NCI-H2029 treated with DMSO at 0.1 percent for 48 hours (cell line): Measurements from ENCODE around the gene CCDC88C.
"Not testable (repeated sequence)": the region's sequence is repeated elsewhere in the genome, so short reads cannot be mapped to it uniquely, and the experiment has no call there.

ENCODE experiments used
- DNase-seq: peaks from one replicate; lab custom pipeline; 2025; lab: John Stamatoyannopoulos, UW

The CCDC88C gene

DNA sequence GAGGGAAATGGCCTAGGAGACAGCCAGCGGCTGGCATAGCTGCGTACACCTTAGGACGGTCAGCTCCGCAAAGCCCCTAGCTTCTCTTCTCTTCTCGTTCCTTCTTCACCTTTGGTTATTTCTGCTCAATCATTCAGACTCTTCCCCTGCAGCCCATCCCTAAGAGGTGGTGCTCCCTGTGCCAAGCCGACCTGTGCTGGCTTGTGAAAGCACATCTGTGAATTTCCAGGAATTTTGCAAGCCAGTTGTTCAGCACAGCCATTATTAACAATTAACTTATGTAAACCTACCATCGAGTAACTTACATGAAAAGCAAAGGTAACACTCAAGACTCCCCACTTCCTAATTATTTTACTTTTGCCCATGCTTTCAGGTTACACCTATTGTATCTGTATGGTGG, 152.2 kb downstream of the CCDC88C start:
- DNase-seq = no peak

DNA sequence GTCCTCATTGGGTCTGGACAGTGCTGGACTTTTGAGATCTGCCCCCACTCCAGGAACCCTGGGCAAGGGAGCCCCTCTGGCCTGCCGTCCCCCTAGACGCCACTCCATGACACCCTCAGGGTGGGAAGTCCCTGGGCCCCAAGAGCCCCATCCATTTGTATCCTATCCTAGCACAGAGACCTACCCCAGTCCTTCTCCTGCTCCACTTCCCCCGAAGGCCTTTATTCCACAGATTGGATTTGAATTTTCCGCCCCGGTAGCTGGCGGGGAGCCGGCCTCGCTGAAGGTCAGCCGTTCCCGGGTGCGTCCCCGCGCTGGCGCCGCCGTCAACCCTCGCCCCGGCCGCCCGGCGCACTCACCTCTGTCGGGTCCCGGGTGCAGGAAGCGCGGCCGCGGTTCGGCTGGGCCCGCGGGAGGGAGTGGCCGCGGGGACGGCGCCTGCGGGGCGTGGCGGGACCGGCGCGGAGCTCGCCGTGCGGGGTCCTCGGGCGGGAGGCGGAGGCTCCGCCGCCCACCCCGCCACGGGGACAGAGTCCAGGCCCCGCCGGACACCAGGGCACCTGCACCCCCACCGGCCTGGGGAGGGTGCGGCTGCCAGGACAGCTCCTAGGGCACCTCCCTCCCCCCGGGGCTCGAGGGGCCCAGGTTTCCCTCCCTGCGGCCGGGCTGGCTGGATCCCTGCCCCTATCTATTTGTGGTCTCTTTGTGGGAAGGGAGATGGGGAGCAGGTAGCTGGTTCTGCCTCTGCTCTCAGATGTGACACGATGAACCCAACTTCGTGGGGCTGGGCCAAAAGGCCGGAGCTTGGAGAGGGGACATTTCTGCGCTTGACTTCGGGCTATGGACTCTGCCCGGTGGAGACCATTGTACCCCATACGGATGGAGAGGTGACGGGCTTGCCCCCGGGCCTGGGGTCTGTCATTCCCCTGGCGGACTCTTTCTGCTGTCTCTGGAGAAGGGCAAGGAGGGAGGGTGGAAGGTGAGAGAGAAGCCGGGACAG, 153.2 kb downstream of the CCDC88C start:
- DNase-seq = no peak

DNA sequence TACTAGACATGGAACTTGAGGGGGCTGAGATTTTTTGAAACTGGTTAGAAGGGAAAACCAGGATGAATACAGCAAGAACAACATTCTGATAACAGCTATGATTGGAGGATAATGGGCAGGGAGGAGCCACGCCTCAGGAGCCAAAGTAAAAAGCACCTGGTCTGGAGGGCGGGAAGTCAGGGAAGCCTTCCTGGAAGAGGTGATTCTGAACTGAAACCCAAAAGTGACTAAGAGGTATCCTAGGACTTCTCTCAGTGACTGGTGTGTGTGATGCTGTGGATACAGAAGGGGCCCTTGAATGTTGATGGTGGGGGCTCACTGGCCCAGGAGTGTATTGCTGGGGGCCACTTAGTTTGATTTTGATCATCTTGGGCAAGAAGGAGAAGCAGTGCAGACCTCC, 154.3 kb downstream of the CCDC88C start:
- DNase-seq = no peak

DNA sequence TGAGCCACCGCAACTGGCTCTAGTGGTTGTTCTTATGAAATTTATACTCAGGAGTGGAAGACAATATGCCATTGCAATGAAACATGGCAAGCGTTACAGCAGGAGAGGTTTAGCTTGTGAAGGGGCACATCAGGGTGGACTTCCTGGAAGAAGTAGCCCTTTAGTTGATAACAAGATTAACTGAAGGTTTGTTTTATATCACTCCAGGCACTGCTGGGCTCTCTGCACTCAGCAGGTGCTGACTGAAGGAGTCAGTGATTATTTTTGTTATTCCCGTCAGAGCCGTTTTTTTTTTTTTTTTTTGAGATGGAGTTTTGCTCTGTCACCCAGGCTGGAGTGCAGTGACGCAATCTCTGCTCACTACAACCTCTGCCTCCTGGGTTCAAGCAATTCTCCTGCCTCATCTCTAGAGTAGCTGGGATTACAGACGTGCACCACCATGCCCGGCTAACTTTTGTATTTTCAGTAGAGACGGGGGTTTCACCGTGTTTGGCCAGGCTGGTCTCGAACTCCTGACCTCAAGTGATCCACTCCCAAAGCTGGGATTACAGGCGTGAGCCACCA, 155.6 kb downstream of the CCDC88C start:
- no peak for DNase-seq

DNA sequence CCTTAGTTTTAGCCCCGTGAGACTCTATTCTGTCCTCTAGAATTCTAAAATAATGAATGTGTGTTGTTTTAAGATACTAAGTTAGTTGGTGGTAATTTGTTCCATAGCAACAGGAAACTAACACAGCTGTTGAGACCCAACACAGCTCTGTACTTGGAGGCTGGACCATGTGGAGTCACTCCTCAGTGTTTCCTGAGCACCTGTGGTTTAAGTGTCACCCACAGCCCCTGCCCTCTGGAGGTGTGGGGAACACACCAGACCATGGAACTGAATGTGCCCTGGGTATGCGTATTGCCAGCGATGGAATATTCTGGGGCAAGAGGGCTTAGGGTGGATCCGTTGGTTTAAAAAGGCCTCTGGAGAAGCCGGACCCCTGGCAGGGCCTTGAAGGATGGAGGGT, 156.5 kb downstream of the CCDC88C start:
- DNase-seq = no peak

DNA sequence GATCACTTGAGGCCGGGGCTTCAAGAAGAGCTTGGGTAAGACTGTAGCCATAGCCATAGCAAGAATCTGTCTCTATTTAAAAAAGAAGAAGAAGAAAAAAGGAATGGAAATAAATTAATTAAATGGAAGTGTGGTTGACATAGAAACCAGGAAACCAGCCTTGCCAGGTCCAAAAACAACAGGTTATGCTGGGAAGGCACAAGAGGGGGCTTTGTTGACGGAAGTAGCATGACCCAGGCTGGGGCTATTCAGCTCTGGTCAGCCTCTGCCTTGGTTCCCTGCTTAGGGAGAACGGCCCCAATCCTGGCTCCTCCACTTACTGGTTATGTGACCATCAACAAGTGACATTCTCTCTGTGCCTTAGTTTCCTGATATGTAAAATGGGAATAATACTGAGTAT, 158.7 kb downstream of the CCDC88C start:
- DNase-seq = no peak

DNA sequence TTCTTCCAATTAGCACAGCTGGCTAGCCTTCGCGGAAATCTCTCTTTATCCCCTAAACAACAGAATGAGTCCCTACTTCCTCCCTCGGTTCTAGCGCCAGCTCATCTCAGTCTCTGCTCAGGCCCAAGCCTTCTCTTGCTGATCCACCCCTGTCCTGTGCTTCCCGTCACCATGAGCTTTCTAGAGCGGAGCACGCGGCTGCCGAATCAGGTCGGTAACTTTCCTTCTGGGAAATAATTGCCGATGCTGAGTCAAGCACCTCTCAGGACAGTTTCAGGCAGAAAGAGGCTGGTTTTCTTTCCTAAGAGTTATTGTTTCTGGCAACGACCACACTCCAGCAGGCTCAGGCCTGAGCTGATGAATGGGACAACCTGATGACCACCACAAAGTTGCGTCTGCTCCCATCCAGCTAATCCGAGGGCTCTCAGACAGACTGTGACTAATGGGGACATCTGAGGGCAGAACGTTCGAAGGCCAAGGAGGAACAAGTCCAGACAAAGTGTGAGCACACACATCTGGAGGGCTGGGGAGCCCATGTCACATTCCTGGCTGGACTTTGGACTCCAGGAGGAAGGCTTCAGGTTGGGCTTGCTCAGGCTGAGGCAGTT, 159.5 kb downstream of the CCDC88C start:
- no peak for DNase-seq

DNA sequence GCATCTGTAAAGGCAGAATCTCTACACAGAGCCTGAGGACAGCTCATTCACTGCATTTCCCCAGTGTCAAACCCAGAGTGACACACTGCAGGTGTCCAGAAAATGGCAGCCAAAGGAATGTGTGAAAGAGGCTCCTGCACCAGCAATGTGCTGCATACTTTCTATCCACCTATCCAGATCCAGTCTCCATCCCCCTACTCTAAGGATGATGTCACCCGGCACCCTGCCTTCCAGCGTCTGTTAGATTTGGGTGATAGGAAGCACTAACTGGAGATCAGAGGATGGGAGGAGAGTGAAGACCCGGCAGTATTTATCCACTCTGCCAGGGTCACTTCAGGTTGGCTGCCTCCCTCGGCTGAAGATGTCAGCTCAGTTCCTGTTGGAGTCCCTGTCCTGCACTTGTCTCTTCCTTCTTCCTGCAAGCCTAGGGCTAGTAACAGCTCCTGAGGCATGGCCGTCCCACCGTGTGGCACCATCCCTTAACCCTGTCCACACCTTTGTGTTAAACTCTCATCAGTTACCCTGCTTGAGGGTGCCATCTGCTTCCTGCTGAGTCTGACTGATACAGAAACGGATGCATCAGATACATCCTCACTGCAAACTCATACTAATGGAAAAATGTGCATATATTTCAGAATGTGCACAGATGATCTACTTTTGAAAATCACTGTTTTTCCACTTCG, 160.2 kb downstream of the CCDC88C start:
- no peak for DNase-seq

DNA sequence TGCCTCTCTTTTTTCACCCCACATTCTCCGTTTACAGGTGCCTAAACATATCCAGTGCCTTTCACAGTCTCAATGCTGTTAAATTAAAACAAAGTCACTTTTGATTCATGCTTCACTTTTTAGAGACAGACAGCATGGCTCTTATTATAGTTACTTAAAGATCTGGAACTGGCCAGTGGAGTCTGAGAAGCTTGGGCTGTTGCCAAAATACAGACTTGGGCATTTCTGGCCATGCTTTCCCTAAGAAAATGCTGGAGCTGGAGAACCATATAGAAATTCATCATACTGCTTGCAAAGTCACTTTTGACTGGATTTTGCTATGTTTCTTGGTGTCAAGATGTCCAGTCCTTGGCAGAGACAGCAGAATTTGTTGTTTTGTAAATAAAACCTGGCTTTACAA, 161.0 kb downstream of the CCDC88C start:
- no peak for DNase-seq

DNA sequence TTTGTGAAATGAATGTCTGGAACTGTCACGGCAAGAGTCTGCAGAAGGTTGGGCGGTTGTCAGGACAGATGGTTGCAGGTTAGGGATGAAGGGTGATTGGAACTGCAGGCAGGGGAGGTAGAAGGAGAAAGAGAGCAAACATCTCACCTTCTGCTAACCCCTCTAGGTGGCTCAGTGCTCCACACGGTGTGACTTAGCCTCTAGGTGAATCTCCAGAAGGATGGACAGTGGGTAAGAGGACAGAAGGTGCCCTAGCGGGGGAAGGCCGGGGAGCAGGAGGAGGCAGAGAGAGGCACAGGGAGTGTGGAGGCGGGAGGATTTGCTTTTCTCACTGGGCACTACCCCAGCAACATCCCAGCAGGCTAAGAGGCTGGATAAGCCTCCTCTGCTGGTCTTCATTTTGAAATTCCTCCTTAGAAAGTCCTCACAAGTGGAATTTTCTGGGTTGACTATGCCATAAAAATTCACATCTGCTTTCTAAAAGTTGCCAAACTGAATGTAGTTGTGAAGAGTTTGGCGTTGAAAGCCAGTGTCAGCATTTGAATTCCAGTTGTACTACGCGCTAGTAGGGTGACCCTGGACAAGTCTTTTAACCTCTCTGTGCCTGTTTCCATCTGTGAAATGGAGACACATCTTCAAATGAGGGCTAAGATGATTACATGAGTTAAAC, 162.5 kb downstream of the CCDC88C start:
- no peak for DNase-seq

DNA sequence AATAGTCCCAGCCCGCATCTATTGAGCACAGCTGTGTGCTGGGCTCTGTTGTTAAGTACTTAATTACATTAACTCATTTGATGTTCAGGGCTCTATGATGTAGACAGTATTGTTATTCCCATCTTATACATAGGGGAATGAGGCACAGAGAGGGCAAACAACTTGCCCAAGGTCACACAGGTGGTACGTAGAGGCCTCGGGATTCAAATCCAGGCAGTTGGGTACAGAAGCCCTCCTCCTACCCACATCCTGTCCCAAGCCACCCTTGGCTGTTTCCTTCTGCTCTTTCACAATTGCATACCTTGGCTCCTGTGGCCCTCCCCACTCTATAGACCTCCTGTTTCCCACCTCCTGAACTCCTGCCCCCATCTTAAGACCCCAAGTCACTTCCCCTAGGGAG, 163.2 kb downstream of the CCDC88C start:
- no peak for DNase-seq

DNA sequence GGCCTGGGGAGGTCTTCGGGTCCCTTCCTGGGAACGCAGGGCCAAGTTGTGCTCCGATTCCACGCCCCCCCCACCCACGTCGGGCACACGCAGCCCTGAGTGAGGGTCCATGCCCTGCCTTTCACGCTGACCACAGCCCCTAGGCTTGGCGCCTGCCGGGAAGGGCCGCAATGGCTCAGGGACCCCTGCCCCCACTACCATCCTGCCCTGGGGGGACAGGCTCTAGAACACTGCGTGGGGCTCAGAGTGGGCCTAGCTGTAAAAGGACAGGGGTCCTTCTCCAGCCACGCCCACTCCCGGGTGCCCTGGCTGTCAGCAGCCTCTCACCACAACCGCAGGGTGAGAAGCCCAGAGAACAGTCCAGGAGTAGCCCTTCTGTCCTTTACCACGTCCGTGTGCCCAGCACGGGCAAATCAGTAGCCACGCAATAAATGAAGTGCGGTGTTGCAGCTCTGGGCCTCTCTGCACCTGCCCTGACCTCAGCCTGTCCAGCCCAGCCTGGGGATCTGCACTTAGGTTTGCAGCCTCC, 163.8 kb downstream of the CCDC88C start:
- no peak for DNase-seq

DNA sequence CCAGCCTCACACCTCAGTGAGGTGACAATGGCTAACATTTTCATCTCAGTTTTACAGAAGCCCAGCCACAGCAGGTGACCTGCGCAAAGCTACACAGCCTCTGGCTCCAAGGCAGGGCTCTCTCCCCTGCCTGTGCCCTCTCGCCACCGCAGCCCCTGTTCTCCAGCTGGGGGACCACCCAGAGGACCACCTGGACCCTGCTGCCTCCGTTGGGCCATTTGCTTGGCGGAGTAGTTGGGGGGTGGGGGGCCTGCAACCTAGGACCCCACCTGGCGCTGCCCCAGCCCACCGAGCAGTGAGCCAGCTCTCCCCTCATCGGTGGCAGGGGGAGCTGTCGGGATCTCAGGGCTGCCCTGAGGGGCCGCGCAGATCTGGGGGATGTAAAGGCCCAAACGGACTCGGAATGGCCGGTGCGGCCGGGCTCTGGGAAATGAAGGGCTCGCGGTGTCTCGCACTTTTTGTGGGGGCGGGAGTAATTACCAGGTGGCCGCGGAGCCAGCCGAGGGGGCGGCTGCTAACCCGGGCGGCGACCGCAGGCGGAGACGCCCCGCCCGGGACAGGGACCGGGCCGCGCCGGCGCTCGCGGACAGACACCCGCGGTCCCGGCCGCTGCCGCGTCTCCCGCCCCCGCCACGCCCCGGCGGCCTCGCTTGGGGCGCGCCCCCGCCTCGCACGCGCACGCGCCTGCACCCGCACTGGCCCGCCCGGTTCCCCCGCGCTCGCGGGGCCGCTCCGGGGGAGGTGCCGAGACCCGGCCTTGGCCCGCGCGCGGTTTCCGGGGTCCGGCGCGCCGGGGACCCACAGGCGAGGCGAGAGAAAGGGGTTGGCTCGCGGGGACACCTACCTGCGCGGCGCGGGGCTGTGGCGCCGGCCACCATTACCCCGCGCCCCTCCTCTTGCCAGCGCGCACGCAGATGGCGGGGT, 164.5 kb downstream of the CCDC88C start:
- no peak for DNase-seq

DNA sequence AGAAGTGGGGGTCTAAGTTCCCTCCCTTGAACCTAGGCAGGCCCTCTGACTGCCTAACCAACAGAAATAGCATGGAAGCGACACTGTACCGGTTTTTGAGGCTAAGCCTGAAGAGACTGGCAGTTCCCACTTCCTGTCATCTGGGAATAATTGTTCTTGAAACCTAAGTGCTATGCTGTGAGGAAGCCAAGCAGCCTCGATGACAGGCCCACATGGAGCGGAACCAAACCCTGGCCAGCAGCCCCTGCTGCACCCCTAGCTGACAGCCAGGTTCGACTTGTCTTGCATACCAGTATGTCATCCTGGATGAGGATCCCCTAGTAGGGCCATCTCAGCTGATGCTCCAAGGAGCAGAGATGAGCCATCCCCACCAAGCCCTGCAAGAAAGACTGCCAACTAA, 166.7 kb downstream of the CCDC88C start:
- DNase-seq = peak; percentile 44

DNA sequence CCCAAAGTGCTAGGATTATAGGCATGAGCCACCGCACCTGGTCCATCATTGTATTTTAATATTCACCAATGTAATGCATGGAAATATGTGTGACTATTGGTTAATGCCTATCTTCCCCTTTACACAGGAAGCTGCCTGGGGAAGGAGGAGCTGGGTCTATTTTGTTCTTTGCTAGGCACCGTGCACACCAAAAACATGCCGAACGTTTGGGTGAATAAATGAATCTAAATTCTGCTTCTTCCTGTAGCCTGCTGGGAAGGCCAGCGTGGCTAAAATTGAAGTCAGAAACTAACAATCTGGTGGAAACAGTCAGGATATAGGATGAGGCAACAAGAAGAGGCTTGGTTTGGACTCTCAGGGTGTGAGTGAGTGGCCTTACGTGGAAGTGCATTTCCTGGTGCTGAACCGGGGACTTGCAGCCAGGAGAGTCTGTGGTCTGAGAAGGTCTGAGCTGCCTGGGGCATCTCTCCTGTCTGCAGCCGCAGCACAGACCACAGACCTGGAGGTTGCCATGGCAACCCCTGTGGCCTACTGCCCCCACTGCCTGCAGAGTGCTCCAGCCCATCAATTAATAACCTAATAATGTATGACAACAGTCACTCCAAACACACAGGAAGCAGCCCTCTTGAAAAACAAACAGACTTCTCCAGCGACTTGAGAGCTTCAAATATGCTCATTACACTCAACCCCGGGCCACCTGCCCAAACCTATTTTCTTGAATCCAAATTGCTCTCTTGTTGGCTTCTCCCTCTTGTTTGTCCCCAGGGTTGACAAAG, 167.6 kb downstream of the CCDC88C start:
- peak; percentile 63 for DNase-seq

DNA sequence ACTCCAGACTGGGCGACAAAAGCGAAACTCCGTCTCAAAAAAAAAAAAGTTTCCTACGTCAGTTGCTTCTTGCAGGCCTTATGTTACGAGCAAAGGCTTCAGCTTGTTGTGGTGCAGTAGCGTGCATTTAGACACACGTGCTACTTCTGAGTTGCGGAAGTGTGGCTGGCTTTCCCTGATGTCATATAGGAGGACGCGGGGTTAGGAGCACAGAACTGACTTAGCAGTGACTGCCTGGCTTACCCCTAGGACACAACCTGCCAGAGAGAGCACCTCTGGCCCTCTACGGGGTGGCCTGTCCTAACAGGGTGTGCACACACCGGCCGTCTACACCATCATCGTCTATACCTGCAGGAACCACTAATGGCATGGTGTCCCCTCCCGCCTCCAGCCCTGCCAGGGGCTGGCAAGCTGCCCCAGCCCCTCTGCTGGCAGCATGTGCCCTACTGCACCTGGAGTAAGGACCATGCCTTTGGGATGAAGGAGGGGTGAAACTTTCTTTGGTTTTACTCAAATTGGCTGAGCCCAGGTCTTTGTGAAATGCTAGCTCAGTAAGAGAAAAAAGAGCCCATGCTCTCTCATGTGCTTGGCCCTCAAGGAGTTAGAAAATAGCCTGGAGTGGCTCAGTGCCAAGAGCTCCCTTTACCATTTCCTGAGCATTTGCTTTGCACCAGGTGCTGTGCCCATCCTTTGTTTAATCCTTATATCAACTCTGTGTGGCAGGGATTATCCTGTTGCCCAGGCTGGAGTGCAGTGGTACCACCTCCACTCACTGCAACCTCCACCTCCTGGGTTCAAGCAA, 171.4 kb downstream of the CCDC88C start:
- DNase-seq = peak; percentile 40

DNA sequence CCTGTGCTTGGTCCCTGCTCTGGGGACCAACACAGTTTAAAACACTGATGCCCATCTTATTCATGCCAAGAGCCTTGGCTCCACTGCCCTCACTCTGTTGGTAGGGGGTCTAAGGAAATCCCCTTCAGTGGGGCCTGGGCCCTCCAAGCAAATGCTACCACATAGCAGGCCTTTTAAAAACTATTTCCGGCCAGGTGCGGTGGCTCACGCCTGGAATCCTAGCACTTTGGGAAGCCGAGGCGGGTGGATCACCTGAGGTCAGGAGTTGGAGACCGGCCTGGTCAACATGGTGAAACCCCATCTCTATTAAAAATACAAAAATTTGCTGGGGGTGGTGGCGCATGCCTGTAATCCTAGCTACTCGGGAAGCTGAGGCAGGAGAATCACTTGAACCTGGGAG, 172.0 kb downstream of the CCDC88C start:
- DNase-seq = not testable (repeated sequence)

DNA sequence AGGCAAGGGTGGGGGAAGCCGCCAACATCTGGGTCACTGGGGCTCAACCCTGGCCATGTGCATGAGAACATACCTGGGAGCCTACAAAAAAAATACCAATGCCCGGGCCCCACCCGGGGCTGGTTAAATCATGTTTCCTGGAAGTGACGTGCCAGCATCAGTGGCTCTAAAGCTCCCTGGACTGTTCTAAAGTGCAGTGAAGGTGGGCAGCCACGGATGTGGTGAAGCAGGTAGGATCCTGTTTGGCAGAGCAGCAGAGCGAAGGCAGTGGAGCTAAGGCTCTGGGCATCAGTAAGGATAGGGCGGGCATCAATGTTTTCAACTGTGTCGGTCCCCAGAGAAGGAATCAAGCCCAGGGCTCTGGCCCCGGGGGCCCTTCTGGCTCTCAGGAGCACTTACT, 172.6 kb downstream of the CCDC88C start:
- DNase-seq = no peak

DNA sequence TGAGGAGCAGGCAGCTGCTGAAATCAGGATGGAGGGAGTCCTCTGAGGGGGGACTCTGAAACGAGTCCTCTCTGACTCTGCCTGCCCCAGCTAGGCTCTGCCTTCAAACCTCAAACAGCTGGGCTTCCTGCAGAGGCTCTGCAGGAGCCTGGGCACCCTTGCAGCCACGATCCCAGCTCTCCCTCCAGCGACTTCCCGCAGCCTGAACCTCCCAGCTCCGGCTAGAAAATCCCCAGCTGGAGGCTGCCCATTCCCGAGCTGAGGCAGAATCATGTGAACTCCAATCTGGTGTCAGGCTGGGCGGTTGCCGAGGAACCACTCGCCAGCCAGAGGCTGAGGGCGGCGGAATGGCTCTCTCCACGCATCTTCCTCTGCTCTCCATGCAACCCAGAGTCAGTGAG, 173.1 kb downstream of the CCDC88C start, which contains the start of gene GPR68:
Gene GPR68, minus strand, starts transcription at position 204 of the 401 bp plus-strand sequence. CDS start 9,654 bp downstream, outside the sequence.
- no peak for DNase-seq
